Measurements from ENCODE around the gene MRPL39. TPM values are rescaled to one million over a fixed set of nuclear protein-coding genes. Genes with fewer than 3 reads are reported as not detected.

Gene MRPL39
- total and polyA plus RNA-seq, 9 of the 15 experiments (the other 6 are each of a cell fraction or from before 2014, with no cell fraction given), result 65.4 to 247 (median 105) TPM

DNA sequence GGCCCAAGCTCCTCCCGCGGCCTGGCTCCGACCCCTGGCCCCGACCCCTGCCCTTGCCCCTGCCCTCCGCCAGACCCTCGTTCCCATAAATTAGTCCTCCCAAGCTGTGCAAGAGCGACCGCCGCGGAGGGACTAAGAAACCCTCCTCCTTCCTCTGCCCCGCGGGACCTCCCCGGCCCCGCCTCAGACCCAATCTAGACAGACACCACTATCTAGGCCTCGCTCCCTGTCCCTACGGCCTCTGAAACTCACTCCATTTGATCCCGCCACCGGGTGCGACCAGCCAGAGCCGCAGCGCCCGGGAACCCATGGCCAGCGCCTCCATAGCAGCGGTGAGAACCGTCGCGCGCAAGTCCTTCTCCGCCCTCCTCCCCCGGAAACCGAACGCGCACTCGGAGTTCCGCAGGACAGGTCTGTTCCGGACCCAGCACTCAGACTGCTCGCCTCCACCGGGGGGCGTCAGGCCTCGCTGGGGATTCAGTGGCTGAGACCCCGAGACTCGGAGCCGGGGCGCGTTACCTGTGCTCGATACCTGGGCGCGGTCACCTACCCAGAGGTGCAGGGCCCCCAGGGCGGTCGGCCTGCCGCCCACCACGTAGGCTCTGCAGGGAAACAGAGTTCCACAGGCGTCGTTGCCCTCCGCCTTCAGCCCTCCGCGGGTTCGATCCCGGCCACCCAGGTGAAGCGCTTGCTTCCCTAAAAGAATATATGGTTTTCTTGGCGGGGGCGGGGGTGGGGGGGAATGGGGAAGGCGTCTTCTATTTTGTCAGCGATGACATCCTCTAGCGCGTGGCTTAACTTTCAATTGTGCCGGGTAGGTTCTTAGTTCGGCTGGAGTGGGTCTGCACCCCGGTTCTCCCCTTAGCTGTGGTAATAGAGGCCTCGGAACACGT, at the start of gene MRPL39 (continued):
- TF ChIP-seq ETV6 (IDR thresholded peaks at IDR 0.05; ENCODE audit: borderline replicate concordance in 1 of 2, low read depth in 2 of 2, low read length in 1 of 2), result 0 out of 4 replicates have a peak, but pooled peaks of 1 of the 2 experiments have one; percentile 58
- TF ChIP-seq ETV6 (CRISPR knock-in tag; IDR thresholded peaks at IDR 0.05; ENCODE audit: borderline replicate concordance), result no peak
- TF ChIP-seq SRSF7 (optimal IDR thresholded peaks at IDR 0.05; ENCODE audit: low read depth, low read length), result no peak
- peak; percentile 95 for TF ChIP-seq CTCFL (IDR thresholded peaks at IDR 0.05; ENCODE audit: borderline replicate concordance, insufficient read depth, low read depth, low read length, poor library complexity, severe bottlenecking)
- no peak for TF ChIP-seq ZNF57 (CRISPR knock-in tag; IDR thresholded peaks at IDR 0.05)
- peak; percentile 74; the same call in 1 of the 2 replicates for TF ChIP-seq ZKSCAN1 (IDR thresholded peaks at IDR 0.05; ENCODE audit: low read depth, low read length)
- TF ChIP-seq PRMT5 (CRISPR knock-in tag; IDR thresholded peaks at IDR 0.05), result no peak
- peak; percentile 43 to 87; a peak in 2 of 4 replicates for TF ChIP-seq RCOR1 (IDR thresholded peaks at IDR 0.05; ENCODE audit: borderline replicate concordance in 1 of 2, low read depth in 2 of 2, low read length in 2 of 2)
- no peak for TF ChIP-seq EWSR1 (IDR thresholded peaks at IDR 0.05; ENCODE audit: borderline replicate concordance, low read depth, partially characterized antibody)
- TF ChIP-seq, protein P1, sequence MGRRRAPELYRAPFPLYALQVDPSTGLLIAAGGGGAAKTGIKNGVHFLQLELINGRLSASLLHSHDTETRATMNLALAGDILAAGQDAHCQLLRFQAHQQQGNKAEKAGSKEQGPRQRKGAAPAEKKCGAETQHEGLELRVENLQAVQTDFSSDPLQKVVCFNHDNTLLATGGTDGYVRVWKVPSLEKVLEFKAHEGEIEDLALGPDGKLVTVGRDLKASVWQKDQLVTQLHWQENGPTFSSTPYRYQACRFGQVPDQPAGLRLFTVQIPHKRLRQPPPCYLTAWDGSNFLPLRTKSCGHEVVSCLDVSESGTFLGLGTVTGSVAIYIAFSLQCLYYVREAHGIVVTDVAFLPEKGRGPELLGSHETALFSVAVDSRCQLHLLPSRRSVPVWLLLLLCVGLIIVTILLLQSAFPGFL (CRISPR knock-in tag; IDR thresholded peaks at IDR 0.05), result no peak
- TF ChIP-seq ZNF253 (CRISPR knock-in tag; conservative IDR thresholded peaks at IDR 0.05), result no peak
- peak; percentile 94 for TF ChIP-seq XRCC5 (IDR thresholded peaks at IDR 0.05; ENCODE audit: low read depth, low read length)
- TF ChIP-seq E2F3 (CRISPR knock-in tag; IDR thresholded peaks at IDR 0.05), result peak; percentile 64; the same call in 1 of the 2 replicates
- TF ChIP-seq PTBP1 (IDR thresholded peaks at IDR 0.05; ENCODE audit: low read depth, low read length), result no peak
- peak; percentile 91 for TF ChIP-seq FIP1L1 (IDR thresholded peaks at IDR 0.05; ENCODE audit: low read depth, low read length, poor library complexity, severe bottlenecking)
